IMR-90 (cell line): ENCODE results near the gene UBR7.
"Not testable (repeated sequence)": the region's sequence is repeated elsewhere in the genome, so short reads cannot be mapped to it uniquely, and the experiment has no call there.

Experiments
- BHLHE40 ChIP-seq: fragments of 150-350 bp; IDR thresholded peaks from 2 replicates; pipeline ENCODE4 v1.6.1; 2016; ENCODE audit warnings: mild to moderate bottlenecking, low read depth, low read length
- CEBPB ChIP-seq: IDR thresholded peaks from 2 replicates; pipeline ENCODE4 v1.6.1; 2012; ENCODE audit warnings: low read depth, low read length, improper control_type of control experiment
- CTCF ChIP-seq: conservative IDR thresholded peaks from 2 replicates; pipeline ENCODE4 v1.5.1; 2012; ENCODE audit warnings: mild to moderate bottlenecking, low read depth, low read length, improper control_type of control experiment
- FOS ChIP-seq: fragments of 150-350 bp; IDR thresholded peaks from 2 replicates; pipeline ENCODE4 v1.6.1; 2016; ENCODE audit warnings: low read depth, low read length
- MAZ ChIP-seq: IDR thresholded peaks from 2 replicates; pipeline ENCODE4 v1.6.1; 2012; ENCODE audit warnings: low read depth, mild to moderate bottlenecking, low read length, improper control_type of control experiment, moderate library complexity, borderline replicate concordance
- POLR2A ChIP-seq: IDR thresholded peaks from 2 replicates; pipeline ENCODE4 v1.6.1; 2012; ENCODE audit warnings: mild to moderate bottlenecking, low read depth, low read length

GRCh38 chr14:93170141-93170540 is 36.9 kb upstream of the UBR7 start:
- not testable (repeated sequence) for TF ChIP-seq CTCF, CEBPB, POLR2A, FOS, BHLHE40, MAZ
